ENCODE measurements around the gene PHF21B. TPM values are rescaled to one million over a fixed set of nuclear protein-coding genes. Genes with fewer than 3 reads are reported as not detected.
"Not testable (repeated sequence)": the region's sequence is repeated elsewhere in the genome, so short reads cannot be mapped to it uniquely, and the experiment has no call there.

Gene PHF21B
- total RNA-seq, 4 donors from 2014 or later, result 0.17 to 0.62 TPM; not detected in 2

GRCh38 chr22:44965171-44965570 is 44.6 kb downstream of the PHF21B start:
- no peak for TF ChIP-seq POLR2A (IDR thresholded peaks at IDR 0.05)
- TF ChIP-seq CTCF (IDR thresholded peaks at IDR 0.05), result no peak
- intact Hi-C loops (cut with DNase I; ENCODE audit: low total_unique reads), result no loop called here
- DNase-seq (ENCODE audit: low spot score in 2 of 2), result no peak
- no peak overlapping the region for H3K4me3 ChIP-seq (ENCODE audit: low read depth, poor library complexity, severe bottlenecking)
- 75 to 85% methylated on average over 6 of the region's 6 CpGs for WGBS, 2 donors

GRCh38 chr22:44964722-44965078 is 45.1 kb downstream of the PHF21B start:
- WGBS, 2 donors, result 78 to 84% methylated on average over 6 of the region's 6 CpGs
- no peak for TF ChIP-seq CTCF (IDR thresholded peaks at IDR 0.05)
- TF ChIP-seq POLR2A (IDR thresholded peaks at IDR 0.05), result no peak
- intact Hi-C loops (cut with DNase I; ENCODE audit: low total_unique reads), result no loop called here
- DNase-seq (ENCODE audit: low spot score in 2 of 2), result no peak
- H3K4me3 ChIP-seq (ENCODE audit: low read depth, poor library complexity, severe bottlenecking), result no peak overlapping the region

GRCh38 chr22:44963832-44964721 is 45.7 kb downstream of the PHF21B start:
- TF ChIP-seq CTCF (IDR thresholded peaks at IDR 0.05) (no peak), POLR2A (IDR thresholded peaks at IDR 0.05) (no peak)
- WGBS, 2 donors, result 68 to 69% methylated on average over 19 to 20 of the region's 20 CpGs
- H3K4me3 ChIP-seq (ENCODE audit: low read depth, poor library complexity, severe bottlenecking), result no peak overlapping the region
- no peak for DNase-seq (ENCODE audit: low spot score in 2 of 2)
- intact Hi-C loops (cut with DNase I; ENCODE audit: low total_unique reads), result no loop called here

DNA sequence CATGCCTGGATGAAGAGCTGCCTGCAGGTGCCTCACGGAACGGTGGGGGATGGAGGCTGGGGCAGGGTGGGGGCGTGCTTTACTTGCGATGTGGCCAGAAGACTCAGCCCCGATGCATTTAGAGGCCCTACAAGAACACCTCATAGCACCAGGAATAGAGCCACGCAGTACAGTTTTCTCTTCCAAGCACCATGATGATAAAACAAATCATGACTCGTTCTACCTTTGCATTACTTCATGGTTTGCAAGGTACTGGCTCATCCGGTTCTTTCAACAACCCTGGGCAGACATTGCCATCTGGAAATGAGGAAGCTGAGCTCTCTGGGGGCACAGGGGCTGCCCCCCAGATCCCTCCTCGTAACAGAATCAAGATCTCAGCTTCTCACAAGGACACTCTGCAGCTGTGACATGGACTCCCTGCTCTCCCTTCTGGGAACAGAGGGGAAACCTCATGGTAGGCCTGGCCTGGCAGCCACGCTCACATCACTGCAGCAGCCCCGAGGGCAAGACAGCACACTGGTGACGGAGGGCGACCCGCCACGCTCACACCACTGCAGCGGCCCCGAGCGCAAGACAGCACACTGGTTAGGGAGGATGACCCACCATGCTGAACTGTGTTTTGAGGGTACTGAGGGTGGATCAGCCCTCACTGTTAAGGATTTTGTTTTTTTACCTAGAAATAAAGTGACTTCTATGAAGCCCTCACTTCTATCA is 46.9 kb downstream of the PHF21B start:
- intact Hi-C loops (cut with DNase I; ENCODE audit: low total_unique reads), result no loop called here
- 61 to 68% methylated on average over 18 of the region's 18 CpGs for WGBS, 2 donors
- TF ChIP-seq CTCF (IDR thresholded peaks at IDR 0.05) (no peak), POLR2A (IDR thresholded peaks at IDR 0.05) (no peak)
- no peak overlapping the region for H3K4me3 ChIP-seq (ENCODE audit: low read depth, poor library complexity, severe bottlenecking)
- DNase-seq (ENCODE audit: low spot score in 2 of 2), result no peak

DNA sequence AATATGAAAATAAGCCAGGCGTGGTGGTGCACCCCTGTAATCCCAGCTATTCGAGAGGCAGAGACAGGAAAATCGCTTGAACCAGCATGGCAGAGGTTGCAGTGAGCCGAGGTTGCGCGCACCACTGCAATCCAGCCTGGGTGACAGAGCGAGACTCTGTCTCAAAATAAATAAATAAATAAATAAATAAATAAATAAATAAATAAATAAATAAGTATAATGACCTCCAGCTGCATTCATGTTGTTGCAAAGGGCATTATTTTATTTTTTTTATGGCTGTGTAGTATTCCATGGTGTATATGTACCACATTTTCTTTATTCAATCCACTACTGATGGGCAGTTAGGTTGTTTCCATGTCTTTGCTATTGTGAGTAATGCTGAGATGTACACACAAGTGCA is 48.1 kb downstream of the PHF21B start:
- H3K4me3 ChIP-seq (ENCODE audit: low read depth, poor library complexity, severe bottlenecking); intact Hi-C loops (cut with DNase I; ENCODE audit: low total_unique reads); DNase-seq (ENCODE audit: low spot score in 2 of 2): not testable (repeated sequence)
- 94 to 98% methylated on average over 7 of the region's 7 CpGs for WGBS, 2 donors
